OCI-LY1 (cell line): ENCODE measurements around the gene TRPC4AP.
"Not testable (repeated sequence)": the region's sequence is repeated elsewhere in the genome, so short reads cannot be mapped to it uniquely, and the experiment has no call there.

Experiments used
- H2AFZ ChIP-seq: fragments of 200-600 bp; sonication (generic), shearing (Covaris generic); 2 replicates; pipeline ENCODE4 v1.6.0; 2014; ENCODE audit warnings: antibody characterized with exemption, mild to moderate bottlenecking, low read length
- H3F3A ChIP-seq: fragments of 200-600 bp; sonication (generic), shearing (Covaris generic); 2 replicates; pipeline ENCODE4 v1.6.0; 2014; ENCODE audit warnings: mild to moderate bottlenecking, antibody characterized with exemption, low read length, moderate library complexity; ENCODE audit not compliant: insufficient read depth
- H3K27ac ChIP-seq: fragments of 200-600 bp; sonication (generic); 2 replicates; pipeline ENCODE4 v1.5.1; 2014; ENCODE audit warnings: low read length, mixed run types, mild to moderate bottlenecking, low read depth; ENCODE audit not compliant: poor library complexity, severe bottlenecking
- H3K27me3 ChIP-seq: fragments of 200-600 bp; sonication (generic); 2 replicates; pipeline ENCODE4 v1.6.0; 2014; ENCODE audit warnings: antibody characterized with exemption, mild to moderate bottlenecking, low read length, moderate library complexity; ENCODE audit not compliant: insufficient read depth
- H3K36me3 ChIP-seq: fragments of 200-600 bp; sonication (generic); 2 replicates; pipeline ENCODE4 v1.6.1; 2014; ENCODE audit warnings: mild to moderate bottlenecking, antibody characterized with exemption, low read length, moderate library complexity, mixed read lengths; ENCODE audit not compliant: insufficient read depth
- H3K4me1 ChIP-seq: fragments of 200-600 bp; sonication (generic); 2 replicates; pipeline ENCODE4 v1.5.1; 2014; ENCODE audit warnings: mild to moderate bottlenecking, low read length, moderate library complexity; ENCODE audit not compliant: insufficient read depth, severe bottlenecking
- H3K4me2 ChIP-seq: fragments of 200-600 bp; sonication (generic), shearing (Covaris generic); 2 replicates; pipeline ENCODE4 v1.6.1; 2014; ENCODE audit warnings: low read length
- H3K4me3 ChIP-seq: fragments of 200-600 bp; sonication (generic); 2 replicates; pipeline ENCODE4 v1.5.1; 2014; ENCODE audit warnings: low read length, low read depth, mild to moderate bottlenecking, mixed read lengths; ENCODE audit not compliant: poor library complexity, severe bottlenecking
- H3K79me2 ChIP-seq: fragments of 200-600 bp; shearing (Covaris generic); 2 replicates; pipeline ENCODE4 v1.6.1; 2016; ENCODE audit warnings: mixed run types, low read length, mixed read lengths; ENCODE audit not compliant: insufficient read depth
- H3K9ac ChIP-seq: fragments of 200-600 bp; sonication (generic), shearing (Covaris generic); 2 replicates; pipeline ENCODE4 v1.6.1; 2014; ENCODE audit warnings: mild to moderate bottlenecking, low read length, mixed read lengths
- H3K9me2 ChIP-seq: fragments of 200-600 bp; sonication (generic), shearing (Covaris generic); 2 replicates; pipeline ENCODE4 v1.6.1; 2014; ENCODE audit warnings: low read depth, mild to moderate bottlenecking, low read length, mixed read lengths
- H3K9me3 ChIP-seq: fragments of 200-600 bp; shearing (Covaris generic); 2 replicates; pipeline ENCODE4 v1.6.1; 2014; ENCODE audit warnings: low read length, mixed read lengths
- H4K20me1 ChIP-seq: fragments of 200-600 bp; sonication (generic), shearing (Covaris generic); 2 replicates; pipeline ENCODE4 v1.6.0; 2016; ENCODE audit warnings: mild to moderate bottlenecking, low read length; ENCODE audit not compliant: insufficient read depth
- EZH2 ChIP-seq: fragments of 200-600 bp; sonication (generic), shearing (Covaris generic); IDR thresholded peaks from 2 replicates; pipeline ENCODE4 v1.8.0; 2017; ENCODE audit warnings: borderline replicate concordance, mixed run types, mild to moderate bottlenecking, antibody characterized with exemption, low read length, moderate library complexity, mixed read lengths
- TF ChIP-seq, protein P1 (sequence below): fragments of 200-600 bp; sonication (generic), shearing (Covaris generic); IDR thresholded peaks from 2 replicates; pipeline ENCODE4 v1.5.1; 2017; ENCODE audit warnings: mild to moderate bottlenecking, antibody characterized with exemption, low read length, moderate library complexity, mixed read lengths

Gene TRPC4AP

DNA sequence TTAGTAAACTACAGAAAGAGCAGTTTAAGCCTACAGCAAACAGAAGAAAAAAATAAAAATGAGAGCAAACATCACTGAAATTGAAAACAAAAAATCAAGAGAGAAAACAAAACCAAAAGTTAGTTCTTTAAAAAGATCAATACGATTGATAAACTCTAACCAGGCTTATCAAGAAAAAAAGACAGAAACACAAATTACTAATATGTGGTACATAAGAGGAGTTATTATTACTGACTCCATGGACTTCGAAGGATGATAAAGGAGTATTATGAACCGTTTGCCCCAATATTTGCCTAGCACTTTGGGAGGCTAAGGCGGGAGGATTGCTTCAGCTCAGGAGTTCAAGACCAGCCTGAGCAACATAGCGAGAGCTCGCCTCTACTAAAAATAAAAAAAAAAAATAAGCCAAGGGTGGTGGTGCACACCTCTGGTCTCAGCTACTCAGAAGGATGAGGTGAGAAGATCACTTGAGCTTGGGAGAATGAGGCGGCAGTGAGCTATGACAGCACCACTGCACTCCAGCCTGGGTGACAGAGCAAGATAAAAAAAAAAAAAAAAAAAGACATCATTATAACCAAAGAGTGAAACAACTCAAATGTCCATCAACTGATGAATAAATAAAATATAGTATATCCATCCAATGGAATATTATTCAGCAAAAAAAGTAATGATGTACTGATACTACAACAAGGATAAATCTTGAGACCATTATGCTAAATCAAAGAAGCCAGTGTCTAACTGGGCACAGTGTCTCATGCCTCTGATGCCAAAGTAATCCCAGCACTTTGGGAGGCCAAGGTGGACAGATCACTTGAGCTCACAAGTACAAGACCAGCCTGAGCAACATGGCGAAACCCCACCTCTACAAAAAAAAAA is 12.9 kb downstream of the TRPC4AP start:
- Histone ChIP-seq H3K4me1 (peaks cover 8% of the 10 kb centered on the region), H3K9me3 (no peaks in the 10 kb centered on the region), H3K27ac (no peak overlapping the region), H4K20me1 (no peaks in the 10 kb centered on the region), H2AFZ (no peak overlapping the region), H3K36me3 (peaks cover 24% of the 10 kb centered on the region), H3K79me2 (peaks cover 47% of the 10 kb centered on the region), H3F3A (no peaks in the 10 kb centered on the region), H3K9ac (no peak overlapping the region), H3K4me2 (no peak overlapping the region), H3K4me3 (no peak overlapping the region), H3K9me2 (no peaks in the 10 kb centered on the region), H3K27me3 (no peaks in the 10 kb centered on the region)
- no peak for TF ChIP-seq EZH2
- TF ChIP-seq, protein P1, sequence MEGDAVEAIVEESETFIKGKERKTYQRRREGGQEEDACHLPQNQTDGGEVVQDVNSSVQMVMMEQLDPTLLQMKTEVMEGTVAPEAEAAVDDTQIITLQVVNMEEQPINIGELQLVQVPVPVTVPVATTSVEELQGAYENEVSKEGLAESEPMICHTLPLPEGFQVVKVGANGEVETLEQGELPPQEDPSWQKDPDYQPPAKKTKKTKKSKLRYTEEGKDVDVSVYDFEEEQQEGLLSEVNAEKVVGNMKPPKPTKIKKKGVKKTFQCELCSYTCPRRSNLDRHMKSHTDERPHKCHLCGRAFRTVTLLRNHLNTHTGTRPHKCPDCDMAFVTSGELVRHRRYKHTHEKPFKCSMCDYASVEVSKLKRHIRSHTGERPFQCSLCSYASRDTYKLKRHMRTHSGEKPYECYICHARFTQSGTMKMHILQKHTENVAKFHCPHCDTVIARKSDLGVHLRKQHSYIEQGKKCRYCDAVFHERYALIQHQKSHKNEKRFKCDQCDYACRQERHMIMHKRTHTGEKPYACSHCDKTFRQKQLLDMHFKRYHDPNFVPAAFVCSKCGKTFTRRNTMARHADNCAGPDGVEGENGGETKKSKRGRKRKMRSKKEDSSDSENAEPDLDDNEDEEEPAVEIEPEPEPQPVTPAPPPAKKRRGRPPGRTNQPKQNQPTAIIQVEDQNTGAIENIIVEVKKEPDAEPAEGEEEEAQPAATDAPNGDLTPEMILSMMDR, result no peak

DNA sequence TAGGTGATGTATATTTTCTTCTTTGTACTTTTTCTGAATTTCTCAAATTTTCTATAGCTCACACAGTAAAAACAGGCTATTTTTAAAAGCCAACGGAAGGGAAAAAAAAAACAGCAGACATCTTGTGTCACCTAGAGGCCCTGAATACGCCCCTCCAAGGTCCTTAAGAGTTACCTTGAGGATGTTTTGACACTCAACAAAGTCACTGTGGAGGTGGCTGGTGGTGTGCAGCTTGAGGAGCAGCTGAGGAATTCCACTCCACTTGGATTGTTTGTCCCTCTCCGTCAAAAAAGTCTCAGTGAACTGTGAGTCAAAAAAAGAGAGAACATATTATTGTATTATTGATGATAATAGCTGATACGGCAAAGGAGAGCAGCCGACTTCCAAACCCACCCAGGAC is 14.7 kb downstream of the TRPC4AP start:
- peaks cover 8% of the 10 kb centered on the region for H3K4me1 ChIP-seq

DNA sequence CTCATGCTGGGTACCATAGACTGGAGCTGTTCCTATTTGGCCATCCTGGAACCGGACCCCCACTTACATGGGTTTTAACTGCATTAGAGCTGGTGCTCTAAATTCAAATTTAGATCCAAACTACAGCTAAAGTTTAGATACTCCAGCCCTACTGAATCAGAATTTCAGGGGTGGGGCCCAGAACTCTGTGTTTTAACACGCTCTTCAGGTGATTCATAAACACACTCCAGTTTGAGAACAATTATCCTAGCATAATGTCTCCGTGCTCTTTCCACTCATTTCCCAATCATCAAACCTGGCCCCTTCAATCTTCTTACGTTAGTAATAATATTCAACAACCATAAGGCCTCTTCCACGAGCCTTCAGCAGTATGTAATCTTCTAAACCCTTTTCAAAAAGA is 15.3 kb downstream of the TRPC4AP start:
- Histone ChIP-seq H3K27ac (no peak overlapping the region), H3K9ac (no peak overlapping the region), H3K4me3 (no peak overlapping the region), H3K9me2 (no peaks in the 10 kb centered on the region), H3K4me2 (no peak overlapping the region), H3F3A (no peaks in the 10 kb centered on the region), H3K27me3 (no peaks in the 10 kb centered on the region), H3K4me1 (peaks cover 8% of the 10 kb centered on the region), H3K79me2 (peaks cover 31% of the 10 kb centered on the region), H3K9me3 (no peaks in the 10 kb centered on the region), H2AFZ (no peak overlapping the region), H4K20me1 (no peaks in the 10 kb centered on the region), H3K36me3 (peaks cover 24% of the 10 kb centered on the region)
- TF ChIP-seq, protein P1, result no peak
- no peak for TF ChIP-seq EZH2

More for the DNA sequence above, 14.7 kb downstream of the TRPC4AP start:
- Histone ChIP-seq H2AFZ (no peak overlapping the region), H3K79me2 (peaks cover 37% of the 10 kb centered on the region), H3K4me3 (no peak overlapping the region), H3K9ac (no peak overlapping the region), H3K27ac (no peak overlapping the region), H3K36me3 (peaks cover 24% of the 10 kb centered on the region), H3F3A (no peaks in the 10 kb centered on the region), H3K9me2 (no peaks in the 10 kb centered on the region), H3K9me3 (no peaks in the 10 kb centered on the region), H3K27me3 (no peaks in the 10 kb centered on the region), H4K20me1 (no peaks in the 10 kb centered on the region), H3K4me2 (no peak overlapping the region)
- TF ChIP-seq, protein P1, result no peak
- TF ChIP-seq EZH2, result no peak

DNA sequence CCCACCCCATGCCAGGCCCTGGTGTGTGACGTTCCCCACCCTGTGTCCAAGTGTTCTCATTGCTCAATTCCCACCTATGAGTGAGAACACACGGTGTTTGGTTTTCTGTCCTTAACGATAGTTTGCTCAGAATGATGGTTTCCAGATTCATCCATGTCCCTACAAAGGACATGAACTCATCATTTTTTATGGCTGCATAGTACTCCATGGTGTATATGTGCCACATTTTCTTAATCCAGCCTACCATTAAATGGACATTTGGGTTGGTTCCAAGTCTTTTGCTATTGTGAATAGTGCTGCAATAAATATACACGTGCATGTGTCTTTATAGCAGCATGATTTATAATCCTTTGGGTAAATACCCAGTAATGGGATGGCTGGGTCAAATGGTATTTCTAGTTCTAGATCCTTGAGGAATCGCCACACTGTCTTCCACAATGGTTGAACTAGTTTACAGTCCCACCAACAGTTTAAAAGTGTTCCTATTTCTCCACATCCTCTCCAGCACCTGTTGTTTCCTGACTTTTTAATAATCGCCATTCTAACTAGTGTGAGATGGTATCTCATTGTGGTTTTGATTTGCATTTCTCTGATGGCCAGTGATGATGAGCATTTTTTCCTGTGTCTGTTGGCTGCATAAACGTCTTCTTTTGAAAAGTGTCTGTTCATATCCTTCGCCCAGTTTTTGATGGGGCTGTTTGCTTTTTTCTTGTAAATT is 21.0 kb downstream of the TRPC4AP start:
- peaks cover 18% of the 10 kb centered on the region for H3K36me3 ChIP-seq
- H4K20me1 ChIP-seq, H3K79me2 ChIP-seq, H3K9me2 ChIP-seq, H3K9me3 ChIP-seq, H3K27me3 ChIP-seq, H3K9ac ChIP-seq, H3K4me3 ChIP-seq, H3K27ac ChIP-seq, H2AFZ ChIP-seq, H3F3A ChIP-seq, H3K4me2 ChIP-seq: not testable (repeated sequence)
- H3K4me1 ChIP-seq, result peaks cover 14% of the 10 kb centered on the region
